DLD1 (cell line): ENCODE data around the gene MCCC1.
"Not testable (repeated sequence)": the region's sequence is repeated elsewhere in the genome, so short reads cannot be mapped to it uniquely, and the experiment has no call there.

ENCODE experiments used
- in situ Hi-C: cut with HindIII; loops from 2 replicates; pipeline ENCODE4 v1.10.0; 2017; ENCODE audit warnings: low sequenced_read_pairs

MCCC1 gene

GRCh38 chr3:183058351-183058750 is 40.9 kb downstream of the MCCC1 start:
- in situ Hi-C loops: no loop called here

DNA sequence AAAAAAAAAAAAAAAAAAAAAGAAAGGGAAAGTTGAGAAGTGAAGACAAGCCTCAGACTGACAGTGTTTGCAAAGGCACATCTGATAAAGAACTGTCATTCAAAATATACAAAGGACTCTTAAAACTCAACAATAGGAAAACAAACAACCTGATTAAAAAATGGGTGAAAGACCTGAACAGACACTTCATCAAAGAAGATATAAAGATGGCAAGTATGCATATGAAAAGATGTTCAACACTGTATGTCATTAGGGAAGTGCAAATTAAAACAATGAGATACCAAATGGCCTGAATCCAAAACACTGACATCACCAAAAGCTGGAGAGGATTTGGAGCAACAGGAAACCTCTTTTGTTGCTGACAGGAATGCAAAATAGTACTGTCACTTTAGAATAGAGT is 48.6 kb downstream of the MCCC1 start:
- in situ Hi-C loops: no loop called here

DNA sequence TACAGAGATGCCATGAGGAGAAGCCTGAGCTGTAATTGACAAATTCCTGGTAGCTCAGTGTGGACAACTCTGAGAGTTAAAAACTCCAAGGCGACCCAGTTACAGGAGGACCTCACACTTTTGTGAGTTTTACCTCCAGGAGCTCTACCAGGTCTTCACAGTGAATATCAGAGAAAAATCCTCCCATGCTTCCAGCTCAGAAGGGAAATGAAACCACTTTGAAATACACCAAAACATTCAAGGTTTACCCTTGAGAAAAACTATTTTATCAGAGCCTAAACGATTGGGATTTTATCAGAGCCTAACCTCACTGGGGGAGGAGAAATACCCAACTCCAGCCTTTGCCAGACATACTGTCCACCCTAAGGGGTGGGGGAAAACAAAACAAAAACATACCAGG is 52.4 kb downstream of the MCCC1 start:
- in situ Hi-C loops: no loop called here

- in situ Hi-C loops: no loop called here
Observed at GRCh38 chr3:183044547-183045229, 54.6 kb downstream of the MCCC1 start.

GRCh38 chr3:183038757-183039156 is 60.5 kb downstream of the MCCC1 start:
- in situ Hi-C loops: no loop called here

GRCh38 chr3:183038221-183038620 is 61.1 kb downstream of the MCCC1 start:
- in situ Hi-C loops: no loop called here

DNA sequence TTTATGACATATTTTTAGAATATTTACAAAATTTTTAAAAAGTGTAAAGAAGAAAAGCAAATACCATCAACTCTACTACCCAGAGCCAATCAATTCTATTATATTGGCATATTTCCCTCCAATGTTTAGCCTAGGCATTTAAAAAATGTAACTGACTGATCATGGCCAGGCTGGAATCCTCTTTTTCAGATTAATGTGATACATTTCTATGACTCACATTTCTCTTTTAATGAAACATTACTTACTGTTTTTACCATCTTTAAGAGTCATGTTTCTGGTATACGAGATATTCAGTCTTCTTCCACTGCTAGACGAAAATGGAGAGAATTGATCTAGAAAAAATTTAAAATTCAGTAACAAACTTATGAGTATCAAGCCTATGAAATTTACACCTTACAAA is 65.5 kb downstream of the MCCC1 start:
- in situ Hi-C loops: no loop called here

GRCh38 chr3:183032880-183033555 is 66.3 kb downstream of the MCCC1 start:
- in situ Hi-C loops: no loop called here

- in situ Hi-C loops: no loop called here
Observed at GRCh38 chr3:183031826-183032225, 67.5 kb downstream of the MCCC1 start.

DNA sequence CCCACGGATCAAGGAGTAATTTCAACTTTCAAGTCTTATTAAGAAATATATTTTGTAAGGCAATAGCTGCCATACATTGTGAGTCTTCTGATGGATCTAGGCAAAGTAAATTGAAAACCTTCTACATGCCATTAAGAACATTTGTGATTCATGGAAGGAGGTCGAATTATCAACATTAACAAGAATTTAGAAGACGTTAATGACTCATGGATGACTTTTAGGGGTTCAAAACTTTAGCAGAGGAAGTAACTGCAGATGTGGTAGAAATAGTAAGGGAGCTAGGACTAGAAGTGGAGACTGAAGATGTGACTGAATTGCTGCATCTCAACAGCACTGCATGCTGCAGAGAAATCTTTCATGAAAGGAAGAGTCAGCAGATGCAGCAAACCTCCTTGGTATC is 70.9 kb downstream of the MCCC1 start:
- in situ Hi-C loops: no loop called here

DNA sequence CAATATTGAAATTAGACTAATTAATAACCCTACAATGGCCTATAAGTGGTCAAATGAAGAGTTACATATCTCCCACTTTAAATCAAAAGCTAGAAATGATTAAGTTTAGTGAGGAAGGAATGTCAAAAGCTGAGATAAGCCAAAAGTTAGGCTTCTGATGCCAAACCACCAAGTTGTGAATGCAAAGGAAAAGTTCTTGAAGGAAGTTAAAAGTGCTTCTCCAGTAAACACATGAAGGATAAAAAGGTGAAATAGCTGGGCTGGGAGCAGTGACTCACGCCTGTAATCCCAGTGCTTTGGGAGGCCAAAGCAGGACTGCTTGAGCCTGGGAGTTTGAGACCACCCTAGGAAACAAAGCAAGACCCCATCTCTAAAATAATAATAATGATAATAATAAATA is 72.0 kb downstream of the MCCC1 start:
- in situ Hi-C loops: no loop called here

- in situ Hi-C loops: no loop called here
Observed at GRCh38 chr3:183022936-183023516, 76.3 kb downstream of the MCCC1 start.

DNA sequence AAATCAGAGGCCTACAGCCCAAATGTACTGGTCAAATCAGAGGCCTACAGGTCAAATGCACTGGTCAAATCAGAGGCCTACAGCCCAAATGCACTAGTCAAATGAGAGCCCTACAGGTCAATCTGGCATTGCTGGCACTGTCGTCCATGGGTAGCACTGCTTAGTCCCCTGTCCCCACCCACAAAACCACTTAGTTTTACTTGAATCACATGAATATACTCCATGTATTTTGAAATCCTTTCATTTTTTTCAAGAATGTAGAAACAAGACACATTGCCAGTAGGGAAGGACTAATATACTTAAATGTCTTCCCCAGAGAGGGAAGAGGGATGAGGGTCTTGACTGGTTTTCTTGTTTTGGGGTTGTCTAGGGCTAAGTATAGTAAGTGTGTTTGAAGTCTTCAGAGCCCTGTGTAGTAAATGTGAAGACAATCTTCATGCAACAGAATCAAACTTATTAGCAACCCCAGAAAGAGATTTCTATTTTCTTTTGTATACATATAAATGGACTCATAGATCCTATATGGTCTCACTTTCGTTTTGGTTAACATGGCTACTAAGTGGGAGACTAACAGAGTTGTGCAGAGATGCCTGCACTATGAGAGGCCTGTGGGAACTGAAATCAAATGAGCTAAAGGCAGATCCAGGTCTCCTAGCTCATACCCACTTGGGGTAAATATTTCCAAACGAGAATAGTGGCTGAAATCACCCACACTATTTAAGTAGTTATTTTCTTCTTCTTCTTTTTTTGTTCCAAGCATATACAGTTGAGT is 80.7 kb downstream of the MCCC1 start:
- in situ Hi-C loops: no loop called here

DNA sequence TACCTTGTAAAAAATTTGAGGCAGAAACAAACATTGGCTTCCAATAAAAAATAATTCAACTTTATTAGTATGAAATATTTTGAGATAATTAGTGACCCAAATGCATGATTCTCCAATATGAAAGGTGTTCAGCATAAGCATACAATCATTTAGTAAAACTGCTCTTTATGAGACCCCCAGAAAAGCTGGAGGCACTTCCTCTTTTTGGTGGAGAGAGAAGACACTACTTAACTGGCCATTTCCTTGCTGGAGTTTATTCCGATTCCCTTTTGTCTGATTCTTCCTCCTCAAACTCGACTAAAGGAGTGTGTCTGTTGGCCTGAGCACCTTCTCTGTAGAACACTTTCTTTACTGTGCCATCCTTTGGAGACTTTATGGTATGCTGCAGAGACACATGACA is 84.1 kb downstream of the MCCC1 start:
- in situ Hi-C loops: no loop called here

DNA sequence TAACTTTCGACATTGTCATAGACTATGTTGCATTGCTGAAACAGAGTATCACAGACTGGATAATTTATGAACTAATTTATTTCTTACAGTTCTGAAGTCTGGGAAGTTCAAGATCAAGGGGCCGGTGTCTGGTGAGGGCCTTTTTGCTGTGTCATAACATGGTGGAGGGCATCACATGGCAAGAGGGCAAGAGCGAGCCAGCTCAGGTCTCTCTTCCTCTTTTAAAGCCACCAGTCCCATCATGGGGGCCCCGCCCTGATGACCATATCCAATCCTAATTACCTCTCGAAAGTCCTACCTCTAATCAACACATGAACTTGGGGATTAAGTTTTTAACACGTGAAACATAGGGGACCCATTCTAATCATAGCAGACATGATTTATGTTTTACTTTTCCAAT is 85.4 kb downstream of the MCCC1 start:
- in situ Hi-C loops: no loop called here

DNA sequence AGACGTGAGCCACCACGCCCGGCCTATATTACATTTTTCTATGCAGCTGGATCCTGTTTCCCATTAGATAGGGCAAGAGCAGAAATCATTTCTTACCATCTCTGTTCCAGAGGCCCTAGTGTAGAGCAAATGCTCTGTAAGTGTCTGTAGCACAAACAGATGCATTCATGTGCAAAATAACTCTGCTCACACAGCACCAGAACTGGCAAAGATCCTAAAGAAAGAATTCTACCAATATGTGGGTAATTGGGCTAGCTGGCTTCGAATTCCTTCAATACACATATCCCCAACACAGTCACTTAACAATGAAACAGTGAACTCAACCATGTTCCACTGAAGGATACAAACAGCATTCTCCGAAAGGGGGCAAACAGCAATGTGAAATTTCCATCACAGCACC is 86.2 kb downstream of the MCCC1 start:
- in situ Hi-C loops: no loop called here

- in situ Hi-C loops: no loop called here
Observed at GRCh38 chr3:183008800-183009199, 90.5 kb downstream of the MCCC1 start.

GRCh38 chr3:183008303-183008702 is 91.0 kb downstream of the MCCC1 start:
- in situ Hi-C loops: no loop called here

DNA sequence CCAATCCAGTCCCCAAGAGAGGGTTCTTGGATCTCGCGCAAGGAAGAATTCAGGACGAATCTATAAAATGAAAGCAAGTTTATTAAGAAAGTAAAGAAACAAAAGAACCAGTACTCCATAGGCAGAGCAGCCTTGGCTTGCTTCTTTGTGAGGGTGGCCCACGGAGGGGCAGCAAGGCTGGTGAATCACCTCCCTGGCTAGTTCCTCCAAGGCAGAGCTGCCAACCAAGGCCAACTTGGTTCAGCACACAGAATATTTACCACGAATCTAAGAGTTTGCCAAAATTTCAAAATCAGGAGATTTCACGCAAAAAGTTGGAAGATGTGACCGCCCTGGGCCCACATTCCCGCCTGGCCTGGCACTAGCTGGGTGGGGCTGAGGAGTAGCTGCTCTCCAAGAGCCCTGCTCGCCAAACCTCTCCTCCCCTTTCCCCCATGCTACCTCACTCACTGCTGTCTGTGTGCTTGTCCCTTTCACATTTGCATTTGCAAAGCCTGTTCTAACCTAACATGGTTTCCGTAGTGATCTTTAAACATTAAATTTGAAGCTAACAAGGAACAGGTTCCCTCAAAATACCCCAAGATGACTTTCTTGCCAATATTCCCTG is 92.8 kb downstream of the MCCC1 start:
- in situ Hi-C loops: no loop called here

- in situ Hi-C loops: no loop called here
Observed at GRCh38 chr3:182999767-183000166, 99.5 kb downstream of the MCCC1 start.

DNA sequence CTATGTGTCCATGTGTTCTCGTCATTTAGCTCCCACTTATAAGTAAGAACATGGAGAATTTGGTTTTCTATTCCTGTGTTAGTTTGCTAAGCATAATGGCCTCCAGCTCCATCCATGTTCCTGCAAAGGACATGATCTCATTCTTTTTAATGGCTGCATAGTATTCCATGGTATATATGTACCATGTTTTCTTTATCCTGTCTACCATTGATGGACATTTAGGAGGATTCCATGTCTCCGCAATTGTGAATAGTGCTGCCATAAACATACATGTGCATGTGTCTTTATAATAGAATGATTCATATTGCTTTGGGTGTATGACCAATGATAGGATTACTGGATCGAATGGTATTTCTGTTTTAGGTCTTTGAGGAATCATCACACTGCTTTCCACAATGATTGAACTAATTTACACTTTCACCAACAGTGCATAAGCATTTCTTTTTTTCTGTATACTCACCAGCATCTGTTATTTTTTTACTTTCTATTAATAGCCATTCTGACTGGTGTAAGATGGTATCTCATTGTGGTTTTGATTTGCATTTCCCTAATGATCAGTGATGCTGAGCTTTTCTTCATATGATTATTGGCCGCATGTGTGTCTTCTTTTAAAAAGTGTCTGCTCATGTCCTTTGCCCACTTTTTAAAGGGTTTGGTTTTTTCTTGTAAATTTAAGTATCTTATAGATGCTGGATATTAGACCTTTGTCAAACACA is 105.7 kb downstream of the MCCC1 start:
- in situ Hi-C loops: not testable (repeated sequence)
